Adrenal gland (tissue), 12 donors: ENCODE results near the gene APLNR. TPM values are rescaled to one million over a fixed set of nuclear protein-coding genes. Genes with fewer than 3 reads are reported as not detected.

Source experiments
- DNase-seq, 7 donors: peaks; one replicate each; pipeline ENCODE4 v3.0.0-alpha.2; 2019 to 2020
- H3K27ac ChIP-seq, 5 donors: fragments of 200-600 bp; sonication (generic) in 4 of 5; 1 replicate in 3 of 5; 2 replicates in 2 of 5; pipeline versions ENCODE4 v1.5.1 to v1.8.0; 2016 to 2020; ENCODE audit warnings: mild to moderate bottlenecking in 1 of 5
- H3K27me3 ChIP-seq: fragments of 200-600 bp; 2 replicates; pipeline ENCODE4 v1.8.0; 2021
- H3K36me3 ChIP-seq, 2 donors: fragments of 200-600 bp; replicated peaks in 1 of 2; 1 replicate in 1 of 2; 2 replicates in 1 of 2; pipeline versions ENCODE4 v1.5.1 to v1.8.0; 2018 to 2022
- H3K4me1 ChIP-seq, 2 donors: fragments of 200-600 bp; replicated peaks in 1 of 2; 1 replicate in 1 of 2; 2 replicates in 1 of 2; pipeline versions ENCODE4 v1.5.1 to v1.8.0; 2018 to 2021
- H3K4me3 ChIP-seq, 4 donors: fragments of 200-600 bp; sonication (generic) in 3 of 4; one replicate each; pipeline ENCODE4 v1.5.1; 2016 to 2018
- H3K9me3 ChIP-seq, 3 donors: fragments of 200-600 bp; sonication (generic) in 1 of 3; replicated peaks in 1 of 3; 1 replicate in 2 of 3; 2 replicates in 1 of 3; pipeline versions ENCODE4 v1.5.1 to v1.8.0; 2016 to 2021
- POLR2A ChIP-seq, 2 donors: fragments of 450-650 bp; IDR thresholded peaks; one replicate each; pipeline ENCODE4 v1.6.1; 2017; ENCODE audit warnings: antibody characterized with exemption in 2 of 2, mild to moderate bottlenecking in 2 of 2, moderate library complexity in 1 of 2
- WGBS, 4 donors: extraction: QIAGEN DNeasy Blood & Tissue Kit in 2 of 4; methylation state at CpG; one replicate each; pipeline versions ENCODE4 v1.1.5 to v1.1.7; 2013 to 2017; 5-methylcytosine and 5-hydroxymethylcytosine counted together
- intact Hi-C, 2 donors: fragments of 100-400 bp; cut with DNase I; formaldehyde crosslinking; loops; one replicate each; pipeline versions ENCODE4 v1.14.1 to v1.15.0; 2022 to 2023
- polyA plus RNA-seq, 3 donors: library from polyadenylated mRNA; stranded (reverse); fragments of 200-250 nt in 2 of 3; fragments of 350-450 nt in 1 of 3; fragmentation: Illumina TruSeq in 1 of 3; extraction: RNeasy Lipid Tissue Mini Kit (QIAGEN cat#74804) in 1 of 3; gene quantifications; one replicate each; pipeline ENCODE4 v1.2.3, GENCODE V29; 2013 to 2014
- total RNA-seq, 9 donors: library from RNA; depleted of rRNA in 4 of 9; stranded (reverse); fragments of >200 nt in 4 of 9; fragments of 120-200 nt in 1 of 9; fragmentation: NEBNext Ultra II Directional in 1 of 9; extraction: Animal tissue kit (Norgen Biotek cat#: 25700) in 1 of 9; gene quantifications; one replicate each; pipeline versions ENCODE4 v1.1.0 to v1.2.4, GENCODE V29; 2013 to 2023
- TF ChIP-seq, protein P1 (sequence below), 6 experiments: fragments of 450-650 bp in 4 of 6; fragments of 200-600 bp in 2 of 6; sonication (generic) in 1 of 6; IDR thresholded peaks; 1 replicate in 5 of 6; 2 replicates in 1 of 6; pipeline versions ENCODE4 v1.5.1 to v1.8.0; 2016 to 2021; ENCODE audit warnings: antibody characterized with exemption in 6 of 6, mild to moderate bottlenecking in 2 of 6, moderate library complexity in 1 of 6
- donor health status: healthy with polysubstance abuse.
- donor health status: Bipolar disorder and iron deficiency.
- donor health status: DM: yes; HTN: yes; CAD: no.
- donor health status: DM: no; HTN: no; CAD: no.
- donor health status: DM: no; HTN: no; CAD: no.
- donor health status: DM: yes; HTN: yes; CAD: no.

APLNR gene
- total and polyA plus RNA-seq, 12 donors, result 1.1 to 30.1 (median 5.0) TPM

DNA sequence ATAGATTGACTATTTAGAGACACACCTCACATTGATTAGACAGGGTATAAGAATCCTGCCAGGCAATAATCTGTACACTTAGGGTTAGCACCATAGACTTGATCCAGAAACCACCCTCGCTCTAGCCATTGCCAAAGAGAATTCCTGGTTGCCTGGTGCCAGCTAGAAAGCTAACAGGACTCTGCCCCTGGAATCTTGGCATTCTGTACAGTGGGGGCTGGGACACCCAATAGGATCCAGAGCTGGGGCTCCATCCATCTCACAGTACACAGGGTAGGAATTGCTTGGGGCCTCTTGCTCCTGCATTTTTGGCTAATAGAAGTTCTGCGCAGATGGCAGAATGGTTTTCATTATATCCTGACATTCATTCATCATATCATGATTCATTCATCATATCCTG, 3.0 kb upstream of the APLNR start:
- WGBS, 4 donors, result 81 to 95% (median 92%) methylated on average over 2 of the region's 2 CpGs
- Histone ChIP-seq H3K4me3 (no peak overlapping the region), H3K9me3 (no peaks in the 10 kb centered on the region), H3K27ac (no peak overlapping the region), H3K27me3 (peaks cover 8% of the 10 kb centered on the region), H3K36me3 (no peaks in the 10 kb centered on the region), H3K4me1 (no peaks in the 10 kb centered on the region)
- intact Hi-C loops, result loop anchor here in 1 of 2 donors (10.0 kb wide), 1 partner anchor 95 kb away; no protein-coding TSS in a partner anchor
- TF ChIP-seq POLR2A (IDR thresholded peaks at IDR 0.05), result no peak
- TF ChIP-seq, protein P1, sequence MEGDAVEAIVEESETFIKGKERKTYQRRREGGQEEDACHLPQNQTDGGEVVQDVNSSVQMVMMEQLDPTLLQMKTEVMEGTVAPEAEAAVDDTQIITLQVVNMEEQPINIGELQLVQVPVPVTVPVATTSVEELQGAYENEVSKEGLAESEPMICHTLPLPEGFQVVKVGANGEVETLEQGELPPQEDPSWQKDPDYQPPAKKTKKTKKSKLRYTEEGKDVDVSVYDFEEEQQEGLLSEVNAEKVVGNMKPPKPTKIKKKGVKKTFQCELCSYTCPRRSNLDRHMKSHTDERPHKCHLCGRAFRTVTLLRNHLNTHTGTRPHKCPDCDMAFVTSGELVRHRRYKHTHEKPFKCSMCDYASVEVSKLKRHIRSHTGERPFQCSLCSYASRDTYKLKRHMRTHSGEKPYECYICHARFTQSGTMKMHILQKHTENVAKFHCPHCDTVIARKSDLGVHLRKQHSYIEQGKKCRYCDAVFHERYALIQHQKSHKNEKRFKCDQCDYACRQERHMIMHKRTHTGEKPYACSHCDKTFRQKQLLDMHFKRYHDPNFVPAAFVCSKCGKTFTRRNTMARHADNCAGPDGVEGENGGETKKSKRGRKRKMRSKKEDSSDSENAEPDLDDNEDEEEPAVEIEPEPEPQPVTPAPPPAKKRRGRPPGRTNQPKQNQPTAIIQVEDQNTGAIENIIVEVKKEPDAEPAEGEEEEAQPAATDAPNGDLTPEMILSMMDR (IDR thresholded peaks at IDR 0.05), result no peak
- DNase-seq, result no peak

DNA sequence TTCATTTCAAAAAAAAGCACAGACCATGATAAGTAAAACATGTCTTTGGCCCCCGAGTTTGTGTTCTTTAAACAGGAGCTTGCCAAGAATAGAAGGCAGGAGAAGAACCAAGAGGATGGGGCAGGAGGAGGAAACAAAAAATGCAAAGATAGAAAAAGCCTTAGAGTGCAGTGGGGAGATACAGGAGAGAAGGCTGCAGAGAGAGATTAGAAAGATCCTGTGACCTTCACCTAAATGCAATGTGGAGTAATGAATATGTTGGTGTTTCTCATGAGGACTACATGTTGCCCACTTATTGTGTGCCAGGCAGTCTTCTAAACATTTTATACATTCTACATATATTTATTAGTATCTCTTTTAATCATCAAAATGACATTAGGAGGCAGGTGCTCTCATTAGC, 2.3 kb upstream of the APLNR start:
- WGBS, 4 donors, result 62 to 76% (median 70%) methylated on average over 1 of the region's 1 CpG
- H3K4me3 ChIP-seq, result no peak overlapping the region
- peaks cover 8% of the 10 kb centered on the region for H3K27me3 ChIP-seq
- no peaks in the 10 kb centered on the region for H3K9me3 ChIP-seq
- TF ChIP-seq POLR2A (IDR thresholded peaks at IDR 0.05), result no peak
- TF ChIP-seq, protein P1 (IDR thresholded peaks at IDR 0.05), result no peak
- no peaks in the 10 kb centered on the region for H3K36me3 ChIP-seq
- intact Hi-C loops, result no loop called here
- H3K27ac ChIP-seq, result no peak overlapping the region
- DNase-seq, result no peak
- H3K4me1 ChIP-seq, result no peaks in the 10 kb centered on the region

DNA sequence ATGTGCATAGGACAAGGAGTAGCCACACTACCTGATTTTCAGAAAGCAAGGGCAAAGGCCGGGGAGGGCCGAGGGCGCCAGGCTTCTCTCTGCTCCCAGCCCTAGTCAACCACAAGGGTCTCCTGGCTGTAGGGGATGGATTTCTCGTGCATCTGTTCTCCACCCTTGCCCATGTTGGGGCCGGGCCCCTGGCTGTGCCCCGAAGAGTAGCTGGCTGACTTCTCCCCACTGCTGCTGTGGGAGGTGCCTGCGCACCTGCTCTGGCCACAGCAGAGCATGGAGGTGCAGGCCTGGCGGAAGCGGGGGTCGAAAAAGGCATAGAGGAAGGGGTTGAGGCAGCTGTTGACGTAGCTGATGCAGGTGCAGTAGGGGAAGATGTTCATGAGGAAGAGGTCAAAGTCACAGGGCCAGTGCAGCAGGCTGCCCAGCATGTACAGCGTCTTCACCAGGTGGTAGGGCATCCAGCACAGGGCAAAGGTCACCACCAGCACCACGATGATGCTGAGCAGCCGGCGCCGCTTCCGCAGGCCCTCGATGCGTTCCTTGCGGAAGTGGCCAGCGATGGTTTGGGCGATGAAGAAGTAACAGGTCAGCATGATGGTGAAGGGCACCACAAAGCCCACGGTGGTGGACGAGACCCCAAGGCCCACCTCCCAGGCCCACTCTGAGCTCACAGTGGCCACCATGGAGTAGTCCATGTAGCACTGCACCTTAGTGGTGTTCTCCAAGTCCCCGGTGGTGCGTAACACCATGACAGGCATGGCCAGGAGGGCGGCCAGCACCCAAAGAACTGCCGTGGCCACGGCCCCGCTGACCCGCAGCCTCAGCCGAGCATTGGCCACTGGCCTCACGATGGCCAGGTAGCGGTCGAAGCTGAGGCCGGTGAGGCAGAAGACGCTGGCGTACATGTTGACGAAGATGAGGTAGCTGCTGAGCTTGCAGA, 1.0 kb downstream of the APLNR start:
- H3K4me3 ChIP-seq, result no peak overlapping the region
- H3K27ac ChIP-seq, result peak overlapping the region in 1 of 5 donors; percentile 40
- H3K9me3 ChIP-seq, result no peaks in the 10 kb centered on the region
- H3K4me1 ChIP-seq, result no peaks in the 10 kb centered on the region
- WGBS, 4 donors, result 67 to 80% (median 75%) methylated on average over 12 to 39 of the region's 39 CpGs
- intact Hi-C loops, result no loop called here
- H3K27me3 ChIP-seq, result peaks cover 8% of the 10 kb centered on the region
- H3K36me3 ChIP-seq, result no peaks in the 10 kb centered on the region
- TF ChIP-seq POLR2A (IDR thresholded peaks at IDR 0.05), result no peak
- TF ChIP-seq, protein P1 (IDR thresholded peaks at IDR 0.05), result no peak
- DNase-seq, result no peak

DNA sequence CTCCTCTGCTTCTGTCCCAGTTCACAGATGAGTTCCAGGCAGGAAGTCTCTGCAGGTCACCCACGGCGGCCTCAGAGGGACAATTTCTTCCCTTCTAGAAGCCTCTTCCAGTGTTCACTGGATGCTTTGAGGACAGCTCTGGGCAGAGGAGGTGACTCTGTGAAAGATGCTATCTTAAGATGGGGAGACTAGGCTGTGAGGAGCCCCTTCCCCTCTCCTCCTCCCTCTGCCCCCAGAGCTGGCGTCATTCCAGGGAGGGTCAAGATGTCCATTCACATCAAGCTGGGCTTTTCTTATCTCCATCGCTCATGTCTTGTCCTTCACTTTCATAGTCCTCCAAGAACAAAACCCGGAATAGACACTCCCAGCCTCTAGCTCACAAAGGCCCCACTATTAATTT, 3.3 kb downstream of the APLNR start:
- peaks cover 8% of the 10 kb centered on the region for H3K27me3 ChIP-seq
- WGBS, 4 donors, result 38 to 54% (median 45%) methylated on average over 5 of the region's 5 CpGs
- intact Hi-C loops, result no loop called here
- no peaks in the 10 kb centered on the region for H3K4me1 ChIP-seq
- TF ChIP-seq, protein P1 (IDR thresholded peaks at IDR 0.05), result no peak
- TF ChIP-seq POLR2A (IDR thresholded peaks at IDR 0.05), result no peak
- DNase-seq, result no peak
- H3K36me3 ChIP-seq, result no peaks in the 10 kb centered on the region
- no peak overlapping the region for H3K27ac ChIP-seq
- H3K9me3 ChIP-seq, result no peaks in the 10 kb centered on the region
- no peak overlapping the region for H3K4me3 ChIP-seq
